Progenitor cell of endocrine pancreas (in vitro differentiated cells): ENCODE results near the gene MIPOL1. TPM values are rescaled to one million over a fixed set of nuclear protein-coding genes. Genes with fewer than 3 reads are reported as not detected.

Experiments
- DNase-seq: peaks from one replicate; pipeline ENCODE4 v3.0.0; 2021; ENCODE audit warnings: low spot score; ENCODE audit not compliant: unreplicated experiment
- H3K27ac Mint-ChIP-seq: 2 replicates; pipeline ENCODE4 v1.8.0; 2021; ENCODE audit warnings: mild to moderate bottlenecking, moderate library complexity, mixed read lengths
- H3K27me3 Mint-ChIP-seq: 2 replicates; pipeline ENCODE4 v1.8.0; 2021; ENCODE audit warnings: mixed read lengths
- H3K36me3 Mint-ChIP-seq: 2 replicates; pipeline ENCODE4 v1.8.0; 2022; ENCODE audit warnings: mixed read lengths; ENCODE audit not compliant: insufficient read depth
- H3K4me1 Mint-ChIP-seq: 2 replicates; pipeline ENCODE4 v1.8.0; 2021; ENCODE audit warnings: low read depth, mixed read lengths
- H3K4me3 Mint-ChIP-seq: 2 replicates; pipeline ENCODE4 v1.8.0; 2021; ENCODE audit warnings: low read depth, mild to moderate bottlenecking, moderate library complexity, mixed read lengths
- H3K9me3 Mint-ChIP-seq: 2 replicates; pipeline ENCODE4 v1.8.0; 2021; ENCODE audit warnings: low read depth, mixed read lengths
- CTCF ChIP-seq: fragments of 200-600 bp; sonication (generic); IDR thresholded peaks from one replicate; pipeline ENCODE4 v1.5.0; 2021; ENCODE audit warnings: antibody characterized with exemption, mild to moderate bottlenecking; ENCODE audit not compliant: unreplicated experiment
- total RNA-seq: library from RNA; stranded (reverse); gene quantifications from 2 replicates; pipeline ENCODE4 v1.2.1, GENCODE V29; 2021

MIPOL1 gene
- total RNA-seq, 1 donor from 2014 or later = 25.6 TPM

- no peaks in the 10 kb centered on the region for H3K9me3 Mint-ChIP-seq
- H3K36me3 Mint-ChIP-seq = peaks cover 4% of the 10 kb centered on the region
- H3K27ac Mint-ChIP-seq = no peak overlapping the region
- peaks cover 14% of the 10 kb centered on the region for H3K4me1 Mint-ChIP-seq
- no peak for TF ChIP-seq CTCF
- no peak overlapping the region for H3K4me3 Mint-ChIP-seq
- DNase-seq = no peak
- H3K27me3 Mint-ChIP-seq = no peaks in the 10 kb centered on the region
These were observed 213.5 kb downstream of the MIPOL1 start for GRCh38 chr14:37411079-37411735.

GRCh38 chr14:37413050-37413449, 215.3 kb downstream of the MIPOL1 start:
- Mint-ChIP-seq H3K27me3 (no peaks in the 10 kb centered on the region), H3K9me3 (no peaks in the 10 kb centered on the region), H3K4me1 (peaks cover 13% of the 10 kb centered on the region), H3K4me3 (no peak overlapping the region), H3K27ac (no peak overlapping the region), H3K36me3 (peaks cover 4% of the 10 kb centered on the region)
- no peak for DNase-seq
- TF ChIP-seq CTCF = no peak

- peaks cover 13% of the 10 kb centered on the region for H3K4me1 Mint-ChIP-seq
- TF ChIP-seq CTCF = no peak
- H3K4me3 Mint-ChIP-seq = no peak overlapping the region
- no peaks in the 10 kb centered on the region for H3K27me3 Mint-ChIP-seq
- H3K36me3 Mint-ChIP-seq = peaks cover 4% of the 10 kb centered on the region
- no peaks in the 10 kb centered on the region for H3K9me3 Mint-ChIP-seq
- H3K27ac Mint-ChIP-seq = peak overlapping the region; percentile 59
- no peak for DNase-seq
These were observed 215.8 kb downstream of the MIPOL1 start for GRCh38 chr14:37413504-37414003.

- Mint-ChIP-seq H3K4me3 (no peak overlapping the region), H3K4me1 (peaks cover 18% of the 10 kb centered on the region), H3K36me3 (peaks cover 2% of the 10 kb centered on the region), H3K9me3 (no peaks in the 10 kb centered on the region), H3K27me3 (no peaks in the 10 kb centered on the region), H3K27ac (no peak overlapping the region)
- TF ChIP-seq CTCF = no peak
- DNase-seq = no peak
These were observed 218.5 kb downstream of the MIPOL1 start for GRCh38 chr14:37416264-37416663.

- no peak overlapping the region for H3K27ac Mint-ChIP-seq
- DNase-seq = no peak
- peaks cover 25% of the 10 kb centered on the region for H3K4me1 Mint-ChIP-seq
- peaks cover 2% of the 10 kb centered on the region for H3K36me3 Mint-ChIP-seq
- H3K27me3 Mint-ChIP-seq = no peaks in the 10 kb centered on the region
- H3K4me3 Mint-ChIP-seq = no peak overlapping the region
- H3K9me3 Mint-ChIP-seq = no peaks in the 10 kb centered on the region
- no peak for TF ChIP-seq CTCF
These were observed 219.4 kb downstream of the MIPOL1 start for GRCh38 chr14:37417151-37417550.
